HepG2 (cell line): Measurements from ENCODE around the gene FGF1. TPM values are rescaled to one million over a fixed set of nuclear protein-coding genes. Genes with fewer than 3 reads are reported as not detected.

ENCODE experiments used
- ATF7-NPFF ChIP-seq: sonication (generic); formaldehyde crosslinking; IDR thresholded peaks from 2 replicates; pipeline ENCODE4 v1.8.1; 2023; ENCODE audit warnings: mild to moderate bottlenecking, low read depth, missing genetic modification reagents, moderate library complexity
- ELF3 ChIP-seq: IDR thresholded peaks from 2 replicates; pipeline ENCODE4 v1.6.1; 2016; ENCODE audit warnings: missing genetic modification reagents, missing compliant biosample characterization
- ETV5 ChIP-seq: IDR thresholded peaks from 2 replicates; pipeline ENCODE4 v1.6.1; 2018; ENCODE audit warnings: missing biosample characterization, missing genetic modification reagents, inconsistent platforms, borderline replicate concordance
- EZH2 ChIP-seq: conservative IDR thresholded peaks from 2 replicates; pipeline ENCODE4 v1.6.1; 2012; ENCODE audit warnings: mild to moderate bottlenecking, low read depth, low read length, moderate library complexity
- MEF2D ChIP-seq: sonication (generic); formaldehyde crosslinking; IDR thresholded peaks from 2 replicates; pipeline ENCODE4 v1.5.1; 2020; ENCODE audit warnings: mild to moderate bottlenecking, missing genetic modification reagents
- NCOR1 ChIP-seq: fragments of 200-600 bp; sonication (generic); IDR thresholded peaks from 2 replicates; pipeline ENCODE4 v1.7.0; 2017; ENCODE audit warnings: antibody characterized with exemption, low read length, borderline replicate concordance
- NKX3-1 ChIP-seq: sonication (generic); formaldehyde crosslinking; IDR thresholded peaks from 2 replicates; pipeline ENCODE4 v1.5.0; 2020; ENCODE audit warnings: missing genetic modification reagents
- POGZ ChIP-seq: sonication (generic); formaldehyde crosslinking; IDR thresholded peaks from 2 replicates; pipeline ENCODE4 v1.4.0; 2020; ENCODE audit warnings: mild to moderate bottlenecking, missing genetic modification reagents
- POLR2G ChIP-seq: fragments of 200-400 bp; formaldehyde crosslinking; IDR thresholded peaks from 2 replicates; pipeline ENCODE4 v1.6.1; 2018; ENCODE audit warnings: mild to moderate bottlenecking, low read depth, low read length, moderate library complexity
- SOX13 ChIP-seq, 3 experiments: fragments of 450-650 bp in 1 of 3; sonication (generic) in 1 of 3; formaldehyde crosslinking in 1 of 3; IDR thresholded peaks in 2 of 3; conservative IDR thresholded peaks in 1 of 3; 2 replicates each; pipeline versions ENCODE4 v1.5.0 to v1.6.1; 2016 to 2020; ENCODE audit warnings: antibody characterized with exemption in 1 of 3, mild to moderate bottlenecking in 1 of 3, missing compliant biosample characterization in 1 of 3, missing genetic modification reagents in 1 of 3, moderate library complexity in 1 of 3
- SP4 ChIP-seq: sonication (generic); formaldehyde crosslinking; IDR thresholded peaks from 2 replicates; pipeline ENCODE4 v1.8.1; 2023; ENCODE audit warnings: mild to moderate bottlenecking, missing genetic modification reagents
- TSC22D2 ChIP-seq: sonication (generic); formaldehyde crosslinking; IDR thresholded peaks from 2 replicates; pipeline ENCODE4 v1.5.1; 2020; ENCODE audit warnings: missing genetic modification reagents, mild to moderate bottlenecking, borderline replicate concordance
- YY1 ChIP-seq: IDR thresholded peaks from 2 replicates; pipeline ENCODE4 v1.6.1; 2011; ENCODE audit warnings: low read length, low read depth, moderate library complexity, mild to moderate bottlenecking; ENCODE audit not compliant: insufficient read depth, insufficient replicate concordance
- ZNF3 ChIP-seq: IDR thresholded peaks from 2 replicates; pipeline ENCODE4 v1.7.0; 2017; ENCODE audit warnings: inconsistent platforms
- ZNF484 ChIP-seq: sonication (generic); formaldehyde crosslinking; IDR thresholded peaks from 2 replicates; pipeline ENCODE4 v1.5.1; 2020; ENCODE audit warnings: mild to moderate bottlenecking, low read depth, missing genetic modification reagents, borderline replicate concordance
- ZNF766 ChIP-seq: sonication (generic); formaldehyde crosslinking; IDR thresholded peaks from 2 replicates; pipeline ENCODE4 v1.5.0; 2020; ENCODE audit warnings: missing genetic modification reagents, borderline replicate concordance
- polyA plus RNA-seq, 8 experiments: library from polyadenylated mRNA; depleted of rRNA in 3 of 8; stranded (reverse) in 7 of 8; unstranded in 1 of 8; fragments of >200 nt; fragmentation: Illumina TruSeq in 4 of 8; extraction: Trizol in 4 of 8; gene quantifications; 2 replicates each; pipeline versions ENCODE4 v1.2.1 to v1.2.3, GENCODE V29; 2011 to 2016; ENCODE audit warnings: low read depth in 4 of 8, missing spikeins in 1 of 8, mixed read lengths in 1 of 8; ENCODE audit not compliant: insufficient read depth in 1 of 8
- total RNA-seq, 5 experiments: library from RNA; depleted of rRNA; stranded (reverse); fragments of >200 nt; fragmentation: Illumina TruSeq; extraction: Trizol; gene quantifications; 2 replicates each; pipeline ENCODE4 v1.2.3, GENCODE V29; 2016; ENCODE audit warnings: low read depth in 1 of 5
- TF ChIP-seq, protein P1 (sequence below): IDR thresholded peaks from 2 replicates; pipeline ENCODE4 v1.6.1; 2018; ENCODE audit warnings: missing genetic modification reagents
- TF ChIP-seq, protein P2 (sequence below): sonication (generic); formaldehyde crosslinking; IDR thresholded peaks from 2 replicates; pipeline ENCODE4 v1.4.0; 2020; ENCODE audit warnings: missing genetic modification reagents
- TF ChIP-seq, protein P3 (sequence below): sonication (generic); formaldehyde crosslinking; IDR thresholded peaks from 2 replicates; pipeline ENCODE4 v1.9.0; 2022; ENCODE audit warnings: missing genetic modification reagents, mild to moderate bottlenecking, borderline replicate concordance
- TF ChIP-seq, protein P4 (sequence below): sonication (generic); formaldehyde crosslinking; IDR thresholded peaks from 2 replicates; pipeline ENCODE4 v1.5.1; 2020; ENCODE audit warnings: mild to moderate bottlenecking, missing genetic modification reagents

The FGF1 gene
- total and polyA plus RNA-seq, 2 of the 13 experiments (the other 11 are each of a cell fraction or from before 2014, with no cell fraction given) = not detected

DNA sequence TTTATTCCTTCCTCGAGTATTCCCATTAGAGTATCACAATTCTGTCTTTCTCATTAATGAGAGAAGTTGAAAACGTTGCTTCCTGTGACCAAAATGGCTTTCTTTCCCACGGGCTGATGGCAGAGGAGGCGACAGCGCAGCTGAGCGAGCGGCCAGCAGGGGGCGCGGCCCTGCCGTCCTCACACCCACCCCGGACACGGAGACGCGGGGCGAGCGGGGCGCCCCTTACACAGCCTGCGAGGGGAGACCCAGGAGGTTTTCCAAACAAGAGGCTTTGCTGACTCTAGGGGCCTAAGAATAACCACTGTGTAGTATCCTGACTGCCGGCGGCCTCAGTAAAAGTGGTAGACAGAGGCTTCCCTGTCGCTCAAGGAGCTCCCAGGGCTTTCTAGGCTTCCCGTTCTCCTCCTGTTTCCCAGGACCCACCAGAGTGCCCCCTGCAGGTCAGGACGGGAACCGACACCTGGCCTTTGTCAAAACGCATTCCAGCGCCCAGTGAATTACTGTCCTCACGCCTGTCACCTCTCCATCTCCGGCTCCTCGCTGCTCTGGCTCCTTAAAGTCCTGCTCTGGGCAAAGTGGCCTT is 27.3 kb upstream of the FGF1 start (continued):
- TF ChIP-seq, protein P1, sequence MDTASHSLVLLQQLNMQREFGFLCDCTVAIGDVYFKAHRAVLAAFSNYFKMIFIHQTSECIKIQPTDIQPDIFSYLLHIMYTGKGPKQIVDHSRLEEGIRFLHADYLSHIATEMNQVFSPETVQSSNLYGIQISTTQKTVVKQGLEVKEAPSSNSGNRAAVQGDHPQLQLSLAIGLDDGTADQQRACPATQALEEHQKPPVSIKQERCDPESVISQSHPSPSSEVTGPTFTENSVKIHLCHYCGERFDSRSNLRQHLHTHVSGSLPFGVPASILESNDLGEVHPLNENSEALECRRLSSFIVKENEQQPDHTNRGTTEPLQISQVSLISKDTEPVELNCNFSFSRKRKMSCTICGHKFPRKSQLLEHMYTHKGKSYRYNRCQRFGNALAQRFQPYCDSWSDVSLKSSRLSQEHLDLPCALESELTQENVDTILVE (CRISPR knock-in tag) = peak; percentile 31; the same call in 1 of the 2 replicates
- no peak for TF ChIP-seq ZNF3 (CRISPR knock-in tag)
- TF ChIP-seq ZNF766 (CRISPR knock-in tag) = peak; percentile 47; the same call in 1 of the 2 replicates
- TF ChIP-seq ZNF484 = no peak
- TF ChIP-seq ELF3 (CRISPR knock-in tag) = peak; percentile 45
- no peak for TF ChIP-seq SOX13 (IDR thresholded peaks at IDR 0.05)
- peak in 1 of 2 experiments; percentile 41; a peak in 1 of 4 replicates for TF ChIP-seq SOX13 (CRISPR knock-in tag; conservative IDR thresholded peaks at IDR 0.05 in 1 of 2, IDR thresholded peaks at IDR 0.05 in 1 of 2)
- peak; percentile 38; the same call in 1 of the 2 replicates for TF ChIP-seq ATF7-NPFF (CRISPR knock-in tag)
- no peak for TF ChIP-seq EZH2
- TF ChIP-seq SP4 (CRISPR knock-in tag) = peak; percentile 53; the same call in 1 of the 2 replicates
- TF ChIP-seq ETV5 = peak; percentile 43; the same call in 1 of the 2 replicates
- TF ChIP-seq NKX3-1 (CRISPR knock-in tag) = no peak
- TF ChIP-seq YY1 = peak; percentile 75
- no peak for TF ChIP-seq TSC22D2 (CRISPR knock-in tag)
- peak; percentile 53; the same call in 1 of the 2 replicates for TF ChIP-seq POGZ
- peak; percentile 65 for TF ChIP-seq MEF2D (CRISPR knock-in tag)
- TF ChIP-seq, protein P2, sequence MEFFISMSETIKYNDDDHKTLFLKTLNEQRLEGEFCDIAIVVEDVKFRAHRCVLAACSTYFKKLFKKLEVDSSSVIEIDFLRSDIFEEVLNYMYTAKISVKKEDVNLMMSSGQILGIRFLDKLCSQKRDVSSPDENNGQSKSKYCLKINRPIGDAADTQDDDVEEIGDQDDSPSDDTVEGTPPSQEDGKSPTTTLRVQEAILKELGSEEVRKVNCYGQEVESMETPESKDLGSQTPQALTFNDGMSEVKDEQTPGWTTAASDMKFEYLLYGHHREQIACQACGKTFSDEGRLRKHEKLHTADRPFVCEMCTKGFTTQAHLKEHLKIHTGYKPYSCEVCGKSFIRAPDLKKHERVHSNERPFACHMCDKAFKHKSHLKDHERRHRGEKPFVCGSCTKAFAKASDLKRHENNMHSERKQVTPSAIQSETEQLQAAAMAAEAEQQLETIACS (CRISPR knock-in tag) = no peak
- TF ChIP-seq, protein P3, sequence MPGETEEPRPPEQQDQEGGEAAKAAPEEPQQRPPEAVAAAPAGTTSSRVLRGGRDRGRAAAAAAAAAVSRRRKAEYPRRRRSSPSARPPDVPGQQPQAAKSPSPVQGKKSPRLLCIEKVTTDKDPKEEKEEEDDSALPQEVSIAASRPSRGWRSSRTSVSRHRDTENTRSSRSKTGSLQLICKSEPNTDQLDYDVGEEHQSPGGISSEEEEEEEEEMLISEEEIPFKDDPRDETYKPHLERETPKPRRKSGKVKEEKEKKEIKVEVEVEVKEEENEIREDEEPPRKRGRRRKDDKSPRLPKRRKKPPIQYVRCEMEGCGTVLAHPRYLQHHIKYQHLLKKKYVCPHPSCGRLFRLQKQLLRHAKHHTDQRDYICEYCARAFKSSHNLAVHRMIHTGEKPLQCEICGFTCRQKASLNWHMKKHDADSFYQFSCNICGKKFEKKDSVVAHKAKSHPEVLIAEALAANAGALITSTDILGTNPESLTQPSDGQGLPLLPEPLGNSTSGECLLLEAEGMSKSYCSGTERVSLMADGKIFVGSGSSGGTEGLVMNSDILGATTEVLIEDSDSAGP (CRISPR knock-in tag) = peak; percentile 73; the same call in 1 of the 2 replicates
- TF ChIP-seq NCOR1 = no peak
- TF ChIP-seq, protein P4, sequence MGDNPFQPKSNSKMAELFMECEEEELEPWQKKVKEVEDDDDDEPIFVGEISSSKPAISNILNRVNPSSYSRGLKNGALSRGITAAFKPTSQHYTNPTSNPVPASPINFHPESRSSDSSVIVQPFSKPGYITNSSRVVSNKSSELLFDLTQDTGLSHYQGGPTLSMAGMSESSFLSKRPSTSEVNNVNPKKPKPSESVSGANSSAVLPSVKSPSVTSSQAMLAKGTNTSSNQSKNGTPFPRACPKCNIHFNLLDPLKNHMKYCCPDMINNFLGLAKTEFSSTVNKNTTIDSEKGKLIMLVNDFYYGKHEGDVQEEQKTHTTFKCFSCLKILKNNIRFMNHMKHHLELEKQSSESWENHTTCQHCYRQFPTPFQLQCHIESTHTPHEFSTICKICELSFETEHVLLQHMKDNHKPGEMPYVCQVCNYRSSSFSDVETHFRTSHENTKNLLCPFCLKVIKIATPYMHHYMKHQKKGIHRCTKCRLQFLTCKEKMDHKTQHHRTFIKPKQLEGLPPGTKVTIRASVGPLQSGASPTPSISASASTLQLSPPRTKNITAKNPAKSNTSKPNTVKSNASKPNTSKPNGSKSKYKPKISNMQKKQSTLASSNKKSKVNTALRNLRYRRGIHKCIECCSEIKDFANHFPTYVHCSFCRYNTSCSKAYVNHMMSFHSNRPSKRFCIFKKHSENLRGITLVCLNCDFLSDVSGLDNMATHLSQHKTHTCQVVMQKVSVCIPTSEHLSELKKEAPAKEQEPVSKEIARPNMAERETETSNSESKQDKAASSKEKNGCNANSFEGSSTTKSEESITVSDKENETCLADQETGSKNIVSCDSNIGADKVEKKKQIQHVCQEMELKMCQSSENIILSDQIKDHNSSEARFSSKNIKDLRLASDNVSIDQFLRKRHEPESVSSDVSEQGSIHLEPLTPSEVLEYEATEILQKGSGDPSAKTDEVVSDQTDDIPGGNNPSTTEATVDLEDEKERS (CRISPR knock-in tag) = 0 out of 2 replicates have a peak, but pooled peaks have one; percentile 62
- no peak for TF ChIP-seq POLR2G
